K562 (cell line): ENCODE results near the gene NAA15. TPM values are rescaled to one million over a fixed set of nuclear protein-coding genes. Genes with fewer than 3 reads are reported as not detected.

Source experiments
- ATAC-seq: fragments of 200-7000 bp; cut with Tn5 transposase; 3 replicates; pipeline ENCODE4 v1.9.1; 2020; ENCODE audit warnings: moderate library complexity
- BruUV-seq: library from RNA; stranded (reverse); fragments of 400-500 nt; replicated peaks from 2 replicates; lab custom pipeline; 2021; lab: Mats Ljungman, UMichigan
- CTCF ChIA-PET: fragments of 300-600 bp; formaldehyde crosslinking; extraction: SDS; loops from one replicate; lab custom pipeline; 2021; ENCODE audit warnings: low intra/inter-chr PET ratio; lab: Yijun Ruan, JAX
- POLR2A ChIA-PET: fragments of 300-600, 350-650 bp; sonication (Branson Sonifier 250); formaldehyde crosslinking; extraction: SDS; loops from one replicate; lab custom pipeline; 2021; ENCODE audit warnings: antibody characterized with exemption, inconsistent platforms; lab: Yijun Ruan, JAX
- DNase-seq, 4 experiments: peaks; one replicate each; pipeline versions ENCODE4 v3.0.0 to v3.0.0-alpha.2; 2011 to 2018; ENCODE audit warnings: low spot score in 3 of 4, mixed read lengths in 3 of 4; ENCODE audit errors: extremely low read depth in 1 of 4
- FAIRE-seq: peaks from 2 replicates; lab custom pipeline; 2011; peaks lifted over from hg19 to GRCh38; lab: Jason Lieb, UNC
- H2AFZ ChIP-seq: 2 replicates; pipeline ENCODE4 v1.6.0; 2011; ENCODE audit warnings: low read depth, low read length, control low read depth, inconsistent platforms
- H3K27ac ChIP-seq: fragments of 200-600 bp; 3 replicates; pipeline ENCODE4 v1.8.0; 2011; ENCODE audit warnings: low read depth, mild to moderate bottlenecking, control low read depth, inconsistent platforms, low read length, moderate library complexity, mixed read lengths; ENCODE audit errors: extremely low read depth
- H3K27me3 ChIP-seq, 2 experiments: fragments of 300-600 bp in 1 of 2; 2 replicates in 1 of 2; 3 replicates in 1 of 2; pipeline versions ENCODE4 v1.6.0 to v1.8.0; 2011; ENCODE audit warnings: inconsistent platforms in 2 of 2, low read length in 2 of 2, mild to moderate bottlenecking in 1 of 2, mixed read lengths in 1 of 2, moderate library complexity in 1 of 2; ENCODE audit not compliant: control insufficient read depth in 2 of 2, insufficient read depth in 2 of 2
- H3K36me3 ChIP-seq: fragments of 300-600 bp; 3 replicates; pipeline ENCODE4 v1.8.0; 2011; ENCODE audit warnings: mild to moderate bottlenecking, low read length, inconsistent platforms; ENCODE audit not compliant: control insufficient read depth, insufficient read depth
- H3K4me1 ChIP-seq, 2 experiments: fragments of 200-600 bp in 1 of 2; replicated peaks in 1 of 2; 2 replicates in 1 of 2; 3 replicates in 1 of 2; pipeline versions ENCODE4 v1.5.1 to v1.8.0; 2011; ENCODE audit warnings: inconsistent platforms in 2 of 2, low read length in 2 of 2, mild to moderate bottlenecking in 1 of 2, mixed read lengths in 1 of 2, moderate library complexity in 1 of 2; ENCODE audit not compliant: control insufficient read depth in 2 of 2, insufficient read depth in 2 of 2
- H3K4me2 ChIP-seq: 2 replicates; pipeline ENCODE4 v1.6.1; 2011; ENCODE audit warnings: low read length, control low read depth, inconsistent platforms, mixed read lengths; ENCODE audit not compliant: insufficient read depth
- H3K4me3 ChIP-seq: fragments of 200-600 bp; sonication (generic), shearing (Covaris generic); 2 replicates; pipeline ENCODE4 v1.5.1; 2016; ENCODE audit warnings: control low read depth, inconsistent platforms
- H3K79me2 ChIP-seq: fragments of 200-600 bp; 3 replicates; pipeline ENCODE4 v1.8.0; 2011; ENCODE audit warnings: low read length, inconsistent platforms; ENCODE audit not compliant: control insufficient read depth, insufficient read depth
- H3K9ac ChIP-seq, 2 experiments: 2 replicates each; pipeline versions ENCODE4 v1.6.0 to v1.6.1; 2011; ENCODE audit warnings: low read depth in 2 of 2, low read length in 2 of 2, control low read depth in 1 of 2, inconsistent platforms in 1 of 2, mild to moderate bottlenecking in 1 of 2, mixed read lengths in 1 of 2; ENCODE audit not compliant: insufficient read depth in 1 of 2
- H3K9me1 ChIP-seq: one replicate; pipeline ENCODE4 v1.6.0; 2011; ENCODE audit warnings: inconsistent platforms, mild to moderate bottlenecking, low read length, moderate library complexity; ENCODE audit not compliant: control insufficient read depth, insufficient read depth
- H3K9me3 ChIP-seq: replicated peaks from 2 replicates; pipeline ENCODE4 v1.5.1; 2011; ENCODE audit warnings: low read depth, low read length, inconsistent platforms; ENCODE audit not compliant: control insufficient read depth, insufficient read depth
- H4K20me1 ChIP-seq: replicated peaks from 2 replicates; pipeline ENCODE4 v1.6.1; 2011; ENCODE audit warnings: low read length, inconsistent platforms, mixed read lengths; ENCODE audit not compliant: control insufficient read depth, insufficient read depth
- PRDM10 ChIP-seq: fragments of 450-650 bp; IDR thresholded peaks from 2 replicates; pipeline ENCODE4 v1.6.1; 2018; ENCODE audit not compliant: partially characterized antibody
- RFX7 ChIP-seq: fragments of 250-450 bp; sonication (Bioruptor Pico); IDR thresholded peaks from 2 replicates; pipeline ENCODE4 v1.5.1; 2021; ENCODE audit warnings: mild to moderate bottlenecking
- SMAD1 ChIP-seq: fragments of 150-350 bp; IDR thresholded peaks from 2 replicates; pipeline ENCODE4 v1.6.1; 2014; ENCODE audit warnings: low read length, low read depth; ENCODE audit not compliant: partially characterized antibody
- ZNF232 ChIP-seq: sonication (generic); formaldehyde crosslinking; IDR thresholded peaks from 2 replicates; pipeline ENCODE4 v1.8.0; 2022; ENCODE audit warnings: mild to moderate bottlenecking, missing genetic modification reagents
- ZNF280A ChIP-seq: fragments of 450-650 bp; IDR thresholded peaks from 2 replicates; pipeline ENCODE4 v1.6.1; 2018; ENCODE audit warnings: mild to moderate bottlenecking, low read depth; ENCODE audit not compliant: partially characterized antibody
- ZNF3 ChIP-seq: fragments of 250-450 bp; sonication (Bioruptor Pico); IDR thresholded peaks from 2 replicates; pipeline ENCODE4 v1.5.0; 2021; ENCODE audit warnings: mild to moderate bottlenecking, moderate library complexity
- ZNF445 ChIP-seq: fragments of 250-450 bp; sonication (Bioruptor Pico); IDR thresholded peaks from 2 replicates; pipeline ENCODE4 v1.4.0; 2020; ENCODE audit warnings: low read depth, mild to moderate bottlenecking, moderate library complexity
- WGBS: fragments of 100-300 bp; shearing (Covaris generic); methylation state at CpG from one replicate; pipeline ENCODE4 v1.1.6; 2016; ENCODE audit warnings: low coverage, mixed read lengths; ENCODE audit not compliant: insufficient coverage; ENCODE audit errors: missing lambda C conversion rate; 5-methylcytosine and 5-hydroxymethylcytosine counted together
- in situ Hi-C: fragments of 300-500 bp; cut with MboI; formaldehyde crosslinking; loops from 4 replicates; pipeline ENCODE4 v1.15.0; 2018; ENCODE audit warnings: inconsistent platforms, mixed read lengths
- intact Hi-C: fragments of 100-400 bp; cut with micrococcal nuclease; formaldehyde crosslinking; loops from 2 replicates; pipeline ENCODE4 v1.14.2; 2022
- polyA plus RNA-seq, 8 experiments: library from polyadenylated mRNA; depleted of rRNA in 4 of 8; stranded (reverse) in 5 of 8; unstranded in 3 of 8; fragments of >200 nt; fragmentation: Nextera tagmentation in 2 of 8; fragmentation: Illumina TruSeq in 1 of 8; extraction: Ambion mirVana in 2 of 8; extraction: Trizol in 1 of 8; gene quantifications; 2 replicates each; pipeline versions ENCODE4 v1.2.1 to v1.2.3, GENCODE V29; 2011 to 2014; ENCODE audit warnings: inconsistent platforms in 1 of 8, missing spikeins in 1 of 8
- total RNA-seq, 7 experiments: library from RNA; depleted of rRNA in 6 of 7; stranded (reverse); fragments of >200 nt in 6 of 7; fragmentation: Illumina TruSeq in 2 of 7; extraction: Trizol in 2 of 7; gene quantifications; 2 replicates each; pipeline versions ENCODE4 v1.2.1 to v1.2.3, GENCODE V29; 2011 to 2021; ENCODE audit warnings: low replicate concordance in 1 of 7

Gene NAA15
- total and polyA plus RNA-seq, 9 of the 15 experiments (the other 6 are each of a cell fraction or from before 2014, with no cell fraction given) = 37.8 to 117 (median 63.2) TPM

- Histone ChIP-seq H3K4me3 (no peak overlapping the region), H3K36me3 (no peaks in the 10 kb centered on the region), H3K27me3 (no peaks in the 10 kb centered on the region), H2AFZ (0 out of 2 replicates have a peak overlapping the region, but pooled peaks have one; percentile 11), H3K4me1 (no peaks in the 10 kb centered on the region; a peak in 1 of 5 replicates), H3K4me2 (no peak overlapping the region), H3K27ac (no peak overlapping the region), H3K79me2 (no peaks in the 10 kb centered on the region), H3K9ac (no peak overlapping the region), H3K9me3 (no peaks in the 10 kb centered on the region), H4K20me1 (no peaks in the 10 kb centered on the region), H3K9me1 (no peaks in the 10 kb centered on the region)
- FAIRE-seq (no peak), ATAC-seq (peak; percentile 51; the same call in 2 of the 3 replicates), DNase-seq (no peak)
- no TSS peak for BruUV-seq
- 16% methylated on average over 7 of the region's 7 CpGs for WGBS
- ChIA-PET CTCF (no interaction called here), POLR2A (interaction anchor here (0.5 to 1.9 kb wide), 3 partner anchors 13 to 154 kb away, joined by 3 to 7 read pairs (median 4); no protein-coding TSS in a partner anchor)
- in situ Hi-C loops (no loop called here), intact Hi-C loops (no loop called here)
- TF ChIP-seq PRDM10 = peak; percentile 77
- TF ChIP-seq ZNF3 (CRISPR knock-in tag) = no peak
- no peak for TF ChIP-seq RFX7
- TF ChIP-seq ZNF232 (CRISPR knock-in tag) = no peak
- no peak for TF ChIP-seq ZNF445
- TF ChIP-seq ZNF280A = no peak
- no peak for TF ChIP-seq SMAD1
Measured at GRCh38 chr4:139282065-139282720, 19.1 kb upstream of the NAA15 start.
